RPMI7951 (cell line): ENCODE measurements around the gene BPGM. TPM values are rescaled to one million over a fixed set of nuclear protein-coding genes. Genes with fewer than 3 reads are reported as not detected.
"Not testable (repeated sequence)": the region's sequence is repeated elsewhere in the genome, so short reads cannot be mapped to it uniquely, and the experiment has no call there.

Source experiments
- DNase-seq: peaks from one replicate; pipeline ENCODE4 v3.0.0-alpha.2; 2012; ENCODE audit warnings: low read depth
- total RNA-seq: library from RNA; depleted of rRNA; stranded (reverse); fragments of >200 nt; shearing (Covaris generic); gene quantifications from 2 replicates; pipeline ENCODE4 v1.2.3, GENCODE V29; 2014

BPGM gene
- total RNA-seq, 1 experiment from 2014 or later, result 44.5 TPM

GRCh38 chr7:134665045-134665444 lies 18.4 kb downstream of the BPGM start:
- not testable (repeated sequence) for DNase-seq

- DNase-seq, result no peak
Observed at GRCh38 chr7:134667899-134668298, 21.2 kb downstream of the BPGM start.

GRCh38 chr7:134669388-134669787 lies 22.7 kb downstream of the BPGM start:
- DNase-seq, result no peak

- DNase-seq, result peak; percentile 95
Observed at GRCh38 chr7:134669845-134670373, 23.3 kb downstream of the BPGM start.

- DNase-seq, result no peak
Observed at GRCh38 chr7:134671609-134672008, 25.0 kb downstream of the BPGM start.

GRCh38 chr7:134674424-134674823 lies 27.8 kb downstream of the BPGM start:
- no peak for DNase-seq

GRCh38 chr7:134676743-134677142 lies 30.1 kb downstream of the BPGM start:
- no peak for DNase-seq

- no peak for DNase-seq
Observed at GRCh38 chr7:134678115-134678514, 31.5 kb downstream of the BPGM start.

GRCh38 chr7:134679006-134679405 lies 32.4 kb downstream of the BPGM start:
- no peak for DNase-seq

GRCh38 chr7:134684165-134684564 lies 37.5 kb downstream of the BPGM start:
- no peak for DNase-seq

GRCh38 chr7:134685250-134685649 lies 38.6 kb downstream of the BPGM start:
- no peak for DNase-seq

- peak; percentile 58 for DNase-seq
Observed at GRCh38 chr7:134686786-134687185, 40.1 kb downstream of the BPGM start.

GRCh38 chr7:134689550-134689949 lies 42.9 kb downstream of the BPGM start:
- DNase-seq, result not testable (repeated sequence)

- DNase-seq, result peak; percentile 80
Observed at GRCh38 chr7:134690016-134690415, 43.4 kb downstream of the BPGM start.

GRCh38 chr7:134690614-134691504 lies 44.2 kb downstream of the BPGM start:
- peak; percentile 85 for DNase-seq

- peak; percentile 91 for DNase-seq
Observed at GRCh38 chr7:134691546-134692343, 45.1 kb downstream of the BPGM start.

GRCh38 chr7:134692344-134692705 lies 45.7 kb downstream of the BPGM start:
- peak; percentile 85 for DNase-seq

GRCh38 chr7:134693256-134693655 lies 46.6 kb downstream of the BPGM start:
- DNase-seq, result peak; percentile 99

- no peak for DNase-seq
Observed at GRCh38 chr7:134694299-134694698, 47.6 kb downstream of the BPGM start.

GRCh38 chr7:134694767-134695166 lies 48.1 kb downstream of the BPGM start:
- no peak for DNase-seq

- DNase-seq, result peak; percentile 85
Observed at GRCh38 chr7:134695321-134695860, 48.7 kb downstream of the BPGM start.

GRCh38 chr7:134696261-134696660 lies 49.6 kb downstream of the BPGM start:
- peak; percentile 81 for DNase-seq
